ENCODE measurements around the gene DTHD1.

DNA sequence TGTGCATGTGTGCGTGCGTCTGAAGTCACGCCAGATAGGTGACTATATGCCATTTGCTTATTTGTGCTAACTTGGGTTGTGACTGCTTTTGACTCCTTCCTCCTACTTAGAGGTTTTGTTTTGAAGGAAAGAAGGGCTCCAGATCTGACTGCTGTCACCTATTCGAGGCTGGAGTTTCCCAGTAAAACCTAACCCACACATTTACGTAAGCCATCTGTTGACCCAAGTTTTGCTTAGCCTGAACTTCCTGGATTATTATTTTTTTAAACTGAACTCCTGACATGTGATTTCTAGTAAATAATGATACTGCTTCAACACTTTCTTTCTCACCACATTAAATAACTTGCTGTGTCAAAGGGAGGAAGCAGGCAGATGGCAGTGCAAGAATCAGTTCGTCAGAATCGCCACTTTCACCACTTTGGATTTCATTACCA is 41.5 kb downstream of the DTHD1 start:
- no peak for TF ChIP-seq CTCF (IDR thresholded peaks at IDR 0.05)
- no peak for TF ChIP-seq POLR2A (IDR thresholded peaks at IDR 0.05)
- no peak for TF ChIP-seq EP300 (IDR thresholded peaks at IDR 0.05)
